ENCODE measurements around the gene AKT3. TPM values are rescaled to one million over a fixed set of nuclear protein-coding genes. Genes with fewer than 3 reads are reported as not detected.

The AKT3 gene
- total and polyA plus RNA-seq, 2 of the 8 experiments (the other 6 are each of a cell fraction or from before 2014, with no cell fraction given) = 6.0 to 36.4 TPM

- no peak for TF ChIP-seq CHD7 (IDR thresholded peaks at IDR 0.05; ENCODE audit: insufficient replicate concordance, low read length)
Observed at GRCh38 chr1:243725846-243726245, 124.2 kb downstream of the AKT3 start (continued).

Measured in H1 (cell line).